HEK293 (cell line): ENCODE data around the gene FBP1.

Experiments used
- CTCF ChIA-PET: fragments of 350-600 bp; formaldehyde crosslinking; extraction: SDS; loops from one replicate; lab custom pipeline; 2021; ENCODE audit warnings: antibody characterized with exemption; lab: Yijun Ruan, JAX
- POLR2A ChIA-PET: fragments of 300-600 bp; formaldehyde crosslinking; extraction: SDS; loops from one replicate; lab custom pipeline; 2020; ENCODE audit warnings: antibody characterized with exemption, inconsistent platforms; lab: Yijun Ruan, JAX
- H3K27ac ChIP-seq: fragments of 200-500 bp; sonication (Bioruptor generic); 2 replicates; pipeline ENCODE4 v1.5.1; 2014; ENCODE audit warnings: low read depth, low read length, control low read depth, inconsistent platforms; ENCODE audit errors: extremely low read depth
- H3K36me3 ChIP-seq, 2 experiments: fragments of 200-500 bp in 1 of 2; sonication (Bioruptor generic) in 1 of 2; 1 replicate in 1 of 2; 2 replicates in 1 of 2; pipeline ENCODE4 v1.5.1; 2014 to 2017; ENCODE audit warnings: inconsistent platforms in 2 of 2, low read length in 2 of 2; ENCODE audit not compliant: control insufficient read depth in 2 of 2, insufficient read depth in 1 of 2
- H3K4me1 ChIP-seq: fragments of 200-500 bp; sonication (Bioruptor generic); 2 replicates; pipeline ENCODE4 v1.5.1; 2014; ENCODE audit warnings: mild to moderate bottlenecking, low read length, inconsistent platforms; ENCODE audit not compliant: control insufficient read depth, insufficient read depth
- H3K4me3 ChIP-seq: 2 replicates; pipeline ENCODE4 v1.5.1; 2011; ENCODE audit warnings: low read depth, mild to moderate bottlenecking, control low read depth, low read length, moderate library complexity
- H3K9me3 ChIP-seq: fragments of 200-500 bp; sonication (Bioruptor generic); 2 replicates; pipeline ENCODE4 v1.5.1; 2014; ENCODE audit warnings: low read depth, low read length, inconsistent platforms; ENCODE audit not compliant: control insufficient read depth, insufficient read depth
- IKZF3 ChIP-seq: fragments of 450-650 bp; IDR thresholded peaks from 2 replicates; pipeline ENCODE4 v1.5.0; 2018; ENCODE audit warnings: missing biosample characterization, mild to moderate bottlenecking, missing genetic modification characterization, moderate library complexity
- PRDM4 ChIP-seq: fragments of 450-650 bp; formaldehyde crosslinking; IDR thresholded peaks from 2 replicates; pipeline ENCODE4 v1.5.1; 2017; ENCODE audit warnings: missing biosample characterization, missing genetic modification characterization
- ZBTB44 ChIP-seq: fragments of 450-650 bp; IDR thresholded peaks from 2 replicates; pipeline ENCODE4 v1.5.1; 2018; ENCODE audit warnings: missing biosample characterization, mild to moderate bottlenecking, missing genetic modification characterization
- ZBTB7A ChIP-seq: fragments of 450-650 bp; formaldehyde crosslinking; IDR thresholded peaks from 2 replicates; pipeline ENCODE4 v1.5.1; 2016; ENCODE audit warnings: low read depth, missing biosample characterization, missing genetic modification characterization
- ZFP37 ChIP-seq: fragments of 450-650 bp; formaldehyde crosslinking; IDR thresholded peaks from 2 replicates; pipeline ENCODE4 v1.5.1; 2016; ENCODE audit warnings: missing biosample characterization, missing genetic modification characterization
- ZNF157 ChIP-seq: fragments of 450-650 bp; formaldehyde crosslinking; IDR thresholded peaks from 2 replicates; pipeline ENCODE4 v1.5.1; 2016; ENCODE audit warnings: missing biosample characterization, missing genetic modification characterization
- ZNF2 ChIP-seq: fragments of 450-650 bp; formaldehyde crosslinking; IDR thresholded peaks from 2 replicates; pipeline ENCODE4 v1.5.1; 2016; ENCODE audit warnings: missing biosample characterization, missing genetic modification characterization
- ZNF266 ChIP-seq: fragments of 450-650 bp; formaldehyde crosslinking; IDR thresholded peaks from 2 replicates; pipeline ENCODE4 v1.5.1; 2016; ENCODE audit warnings: missing biosample characterization, missing genetic modification characterization, low read depth
- ZNF391 ChIP-seq: fragments of 450-650 bp; formaldehyde crosslinking; IDR thresholded peaks from 2 replicates; pipeline ENCODE4 v1.5.1; 2016; ENCODE audit warnings: low read depth, missing biosample characterization, missing genetic modification characterization, borderline replicate concordance
- ZNF394 ChIP-seq: fragments of 450-650 bp; formaldehyde crosslinking; IDR thresholded peaks from 2 replicates; pipeline ENCODE4 v1.5.1; 2016; ENCODE audit warnings: missing biosample characterization, missing genetic modification characterization, mild to moderate bottlenecking, moderate library complexity, borderline replicate concordance
- ZNF416 ChIP-seq: fragments of 450-650 bp; formaldehyde crosslinking; IDR thresholded peaks from 2 replicates; pipeline ENCODE4 v1.5.1; 2016; ENCODE audit warnings: missing biosample characterization, missing genetic modification characterization
- ZNF549 ChIP-seq: fragments of 450-650 bp; IDR thresholded peaks from 2 replicates; pipeline ENCODE4 v1.5.1; 2018; ENCODE audit warnings: missing biosample characterization, missing genetic modification characterization, mild to moderate bottlenecking, inconsistent platforms, moderate library complexity
- ZNF555 ChIP-seq: fragments of 450-650 bp; formaldehyde crosslinking; conservative IDR thresholded peaks from 2 replicates; pipeline ENCODE4 v1.5.1; 2017; ENCODE audit warnings: missing biosample characterization, mild to moderate bottlenecking, missing genetic modification characterization, inconsistent platforms
- ZNF585B ChIP-seq: fragments of 450-650 bp; formaldehyde crosslinking; IDR thresholded peaks from 2 replicates; pipeline ENCODE4 v1.5.1; 2016; ENCODE audit warnings: missing biosample characterization, missing genetic modification characterization
- ZSCAN16 ChIP-seq: fragments of 450-650 bp; formaldehyde crosslinking; IDR thresholded peaks from 2 replicates; pipeline ENCODE4 v1.5.1; 2016; ENCODE audit warnings: missing biosample characterization, missing genetic modification characterization
- TF ChIP-seq, protein P1 (sequence below): fragments of 450-650 bp; formaldehyde crosslinking; IDR thresholded peaks from 2 replicates; pipeline ENCODE4 v1.5.1; 2016; ENCODE audit warnings: missing biosample characterization, missing genetic modification characterization
- TF ChIP-seq, protein P2 (sequence below): fragments of 450-650 bp; formaldehyde crosslinking; IDR thresholded peaks from 2 replicates; pipeline ENCODE4 v1.5.1; 2016; ENCODE audit warnings: missing biosample characterization, missing genetic modification characterization
- TF ChIP-seq, protein P3 (sequence below): fragments of 450-650 bp; formaldehyde crosslinking; IDR thresholded peaks from 2 replicates; pipeline ENCODE4 v1.5.1; 2017; ENCODE audit warnings: missing biosample characterization, missing genetic modification characterization
- TF ChIP-seq, protein P4 (sequence below): fragments of 450-650 bp; formaldehyde crosslinking; IDR thresholded peaks from 2 replicates; pipeline ENCODE4 v1.5.1; 2016; ENCODE audit warnings: missing biosample characterization, missing genetic modification characterization, borderline replicate concordance

FBP1 gene

DNA sequence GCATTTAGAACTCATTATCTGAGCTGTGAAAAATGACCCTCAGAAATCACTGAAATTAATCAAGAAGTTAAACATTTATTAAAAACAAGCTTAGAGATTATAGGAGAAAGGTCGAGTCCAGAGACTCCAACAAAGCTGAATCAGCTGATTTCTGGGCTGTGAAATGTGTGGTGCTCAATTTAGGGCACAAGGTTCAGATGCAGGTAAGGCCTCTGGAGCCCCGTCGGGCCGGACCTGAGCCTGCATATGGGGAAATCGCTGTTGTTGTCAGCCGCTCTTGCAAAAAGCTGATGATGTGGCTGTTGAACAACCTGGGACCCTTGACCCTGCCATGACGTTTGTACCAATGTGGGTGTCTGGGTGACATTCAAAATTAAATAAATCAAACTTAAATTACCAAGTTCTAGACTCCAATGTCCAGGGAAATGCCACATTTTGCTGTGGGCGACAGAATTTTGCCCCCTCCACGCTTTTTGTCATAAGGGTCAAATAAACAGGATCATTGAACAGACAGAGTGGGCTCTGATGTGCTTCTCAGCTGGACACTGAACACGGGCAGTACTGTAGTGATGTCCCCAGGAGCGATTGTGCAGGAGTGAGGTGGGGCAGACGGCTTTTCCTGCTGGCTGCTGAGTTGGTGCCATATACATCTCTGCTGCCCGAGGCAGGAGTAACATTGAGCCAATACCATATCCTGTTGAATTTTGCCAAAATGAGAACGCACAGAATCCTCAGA lies 27.2 kb upstream of the FBP1 start (continued):
- TF ChIP-seq PRDM4 (tag by site-specific recombination) (no peak), ZFP37 (tag by site-specific recombination) (no peak), ZNF585B (tag by site-specific recombination) (no peak)
- TF ChIP-seq, all 188 proteins: peak for 0

- H3K9me3 ChIP-seq, result no peaks in the 10 kb centered on the region
- H3K27ac ChIP-seq, result no peak overlapping the region
- ChIA-PET POLR2A (no interaction called here), CTCF (interaction anchor here (0.6 to 6.0 kb wide), 3 partner anchors 360 to 759 kb away, joined by 3 to 90 read pairs (median 3); no protein-coding TSS in a partner anchor)
- TF ChIP-seq ZNF266, result no peak
- H3K4me1 ChIP-seq, result no peaks in the 10 kb centered on the region
- H3K36me3 ChIP-seq, result no peaks in the 10 kb centered on the region
- H3K4me3 ChIP-seq, result no peak overlapping the region
Observed at GRCh38 chr9:94665613-94666012, 26.3 kb upstream of the FBP1 start.

DNA sequence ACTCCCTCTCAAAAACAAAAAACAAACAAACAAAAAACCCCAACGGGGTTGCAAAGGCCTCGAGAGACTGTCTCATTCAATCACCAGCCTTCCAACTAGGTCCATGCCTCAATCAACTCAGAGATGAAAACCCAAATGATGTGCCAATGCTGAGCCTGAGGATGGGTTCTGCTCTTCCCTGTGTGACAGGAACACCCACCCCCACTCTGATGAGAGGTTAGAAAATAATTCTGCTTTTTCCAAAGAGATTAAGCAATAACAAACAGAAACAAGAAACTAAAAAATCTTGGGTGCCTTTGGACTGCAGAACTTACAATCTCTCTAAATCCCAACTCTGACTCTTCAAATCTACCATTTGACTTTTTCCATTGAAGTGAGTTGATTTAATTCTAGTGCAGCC lies 25.5 kb upstream of the FBP1 start:
- Histone ChIP-seq H3K36me3 (no peaks in the 10 kb centered on the region), H3K4me3 (no peak overlapping the region), H3K27ac (no peak overlapping the region), H3K4me1 (no peaks in the 10 kb centered on the region), H3K9me3 (no peaks in the 10 kb centered on the region)
- ChIA-PET POLR2A (no interaction called here), CTCF (interaction anchor here (0.9 kb wide), 1 partner anchor 14 kb away, joined by 4 read pairs; no protein-coding TSS in a partner anchor)
- no peak for TF ChIP-seq ZNF416 (tag by site-specific recombination)
- no peak for TF ChIP-seq ZNF549 (tag by site-specific recombination)
- no peak for TF ChIP-seq ZNF2 (tag by site-specific recombination)
- TF ChIP-seq, protein P1, sequence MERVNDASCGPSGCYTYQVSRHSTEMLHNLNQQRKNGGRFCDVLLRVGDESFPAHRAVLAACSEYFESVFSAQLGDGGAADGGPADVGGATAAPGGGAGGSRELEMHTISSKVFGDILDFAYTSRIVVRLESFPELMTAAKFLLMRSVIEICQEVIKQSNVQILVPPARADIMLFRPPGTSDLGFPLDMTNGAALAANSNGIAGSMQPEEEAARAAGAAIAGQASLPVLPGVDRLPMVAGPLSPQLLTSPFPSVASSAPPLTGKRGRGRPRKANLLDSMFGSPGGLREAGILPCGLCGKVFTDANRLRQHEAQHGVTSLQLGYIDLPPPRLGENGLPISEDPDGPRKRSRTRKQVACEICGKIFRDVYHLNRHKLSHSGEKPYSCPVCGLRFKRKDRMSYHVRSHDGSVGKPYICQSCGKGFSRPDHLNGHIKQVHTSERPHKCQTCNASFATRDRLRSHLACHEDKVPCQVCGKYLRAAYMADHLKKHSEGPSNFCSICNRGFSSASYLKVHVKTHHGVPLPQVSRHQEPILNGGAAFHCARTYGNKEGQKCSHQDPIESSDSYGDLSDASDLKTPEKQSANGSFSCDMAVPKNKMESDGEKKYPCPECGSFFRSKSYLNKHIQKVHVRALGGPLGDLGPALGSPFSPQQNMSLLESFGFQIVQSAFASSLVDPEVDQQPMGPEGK (tag by site-specific recombination), result no peak
- no peak for TF ChIP-seq ZBTB44 (tag by site-specific recombination)
- no peak for TF ChIP-seq IKZF3 (tag by site-specific recombination)
- no peak for TF ChIP-seq ZBTB7A (tag by site-specific recombination)
- TF ChIP-seq ZSCAN16, result no peak
- TF ChIP-seq, protein P2, sequence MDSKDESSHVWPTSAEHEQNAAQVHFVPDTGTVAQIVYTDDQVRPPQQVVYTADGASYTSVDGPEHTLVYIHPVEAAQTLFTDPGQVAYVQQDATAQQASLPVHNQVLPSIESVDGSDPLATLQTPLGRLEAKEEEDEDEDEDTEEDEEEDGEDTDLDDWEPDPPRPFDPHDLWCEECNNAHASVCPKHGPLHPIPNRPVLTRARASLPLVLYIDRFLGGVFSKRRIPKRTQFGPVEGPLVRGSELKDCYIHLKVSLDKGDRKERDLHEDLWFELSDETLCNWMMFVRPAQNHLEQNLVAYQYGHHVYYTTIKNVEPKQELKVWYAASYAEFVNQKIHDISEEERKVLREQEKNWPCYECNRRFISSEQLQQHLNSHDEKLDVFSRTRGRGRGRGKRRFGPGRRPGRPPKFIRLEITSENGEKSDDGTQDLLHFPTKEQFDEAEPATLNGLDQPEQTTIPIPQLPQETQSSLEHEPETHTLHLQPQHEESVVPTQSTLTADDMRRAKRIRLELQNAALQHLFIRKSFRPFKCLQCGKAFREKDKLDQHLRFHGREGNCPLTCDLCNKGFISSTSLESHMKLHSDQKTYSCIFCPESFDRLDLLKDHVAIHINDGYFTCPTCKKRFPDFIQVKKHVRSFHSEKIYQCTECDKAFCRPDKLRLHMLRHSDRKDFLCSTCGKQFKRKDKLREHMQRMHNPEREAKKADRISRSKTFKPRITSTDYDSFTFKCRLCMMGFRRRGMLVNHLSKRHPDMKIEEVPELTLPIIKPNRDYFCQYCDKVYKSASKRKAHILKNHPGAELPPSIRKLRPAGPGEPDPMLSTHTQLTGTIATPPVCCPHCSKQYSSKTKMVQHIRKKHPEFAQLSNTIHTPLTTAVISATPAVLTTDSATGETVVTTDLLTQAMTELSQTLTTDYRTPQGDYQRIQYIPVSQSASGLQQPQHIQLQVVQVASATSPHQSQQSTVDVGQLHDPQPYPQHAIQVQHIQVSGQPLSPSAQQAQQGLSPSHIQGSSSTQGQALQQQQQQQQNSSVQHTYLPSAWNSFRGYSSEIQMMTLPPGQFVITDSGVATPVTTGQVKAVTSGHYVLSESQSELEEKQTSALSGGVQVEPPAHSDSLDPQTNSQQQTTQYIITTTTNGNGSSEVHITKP (tag by site-specific recombination), result no peak
- TF ChIP-seq, protein P3, sequence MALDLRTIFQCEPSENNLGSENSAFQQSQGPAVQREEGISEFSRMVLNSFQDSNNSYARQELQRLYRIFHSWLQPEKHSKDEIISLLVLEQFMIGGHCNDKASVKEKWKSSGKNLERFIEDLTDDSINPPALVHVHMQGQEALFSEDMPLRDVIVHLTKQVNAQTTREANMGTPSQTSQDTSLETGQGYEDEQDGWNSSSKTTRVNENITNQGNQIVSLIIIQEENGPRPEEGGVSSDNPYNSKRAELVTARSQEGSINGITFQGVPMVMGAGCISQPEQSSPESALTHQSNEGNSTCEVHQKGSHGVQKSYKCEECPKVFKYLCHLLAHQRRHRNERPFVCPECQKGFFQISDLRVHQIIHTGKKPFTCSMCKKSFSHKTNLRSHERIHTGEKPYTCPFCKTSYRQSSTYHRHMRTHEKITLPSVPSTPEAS (tag by site-specific recombination), result no peak
- no peak for TF ChIP-seq ZNF555 (tag by site-specific recombination)
- TF ChIP-seq ZNF391, result no peak
- no peak for TF ChIP-seq ZNF157 (tag by site-specific recombination)
- TF ChIP-seq ZNF394, result no peak
- TF ChIP-seq, protein P4, sequence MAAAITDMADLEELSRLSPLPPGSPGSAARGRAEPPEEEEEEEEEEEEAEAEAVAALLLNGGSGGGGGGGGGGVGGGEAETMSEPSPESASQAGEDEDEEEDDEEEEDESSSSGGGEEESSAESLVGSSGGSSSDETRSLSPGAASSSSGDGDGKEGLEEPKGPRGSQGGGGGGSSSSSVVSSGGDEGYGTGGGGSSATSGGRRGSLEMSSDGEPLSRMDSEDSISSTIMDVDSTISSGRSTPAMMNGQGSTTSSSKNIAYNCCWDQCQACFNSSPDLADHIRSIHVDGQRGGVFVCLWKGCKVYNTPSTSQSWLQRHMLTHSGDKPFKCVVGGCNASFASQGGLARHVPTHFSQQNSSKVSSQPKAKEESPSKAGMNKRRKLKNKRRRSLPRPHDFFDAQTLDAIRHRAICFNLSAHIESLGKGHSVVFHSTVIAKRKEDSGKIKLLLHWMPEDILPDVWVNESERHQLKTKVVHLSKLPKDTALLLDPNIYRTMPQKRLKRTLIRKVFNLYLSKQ, result no peak
